ENCODE results near the gene USH1G.
A peak's percentile ranks its signal among the peaks of the same experiment; 100 is the strongest.

USH1G gene

GRCh38 chr17:74925242-74925641, 2.2 kb upstream of the USH1G start:
- no peak for TF ChIP-seq CTCF (IDR thresholded peaks at IDR 0.05; ENCODE audit: extremely low read depth, missing control alignments)
- no peak for DNase-seq (ENCODE audit: low spot score)

- DNase-seq (ENCODE audit: low spot score) = no peak
- no peak for TF ChIP-seq CTCF (IDR thresholded peaks at IDR 0.05; ENCODE audit: extremely low read depth, missing control alignments)
Measured at GRCh38 chr17:74924250-74924948, 1.3 kb upstream of the USH1G start, which contains the start of gene OTOP2. Gene OTOP2, plus strand, starts transcription at chr17:74924273. Its CDS starts 360 bp downstream, at chr17:74924633.

GRCh38 chr17:74923538-74924249, 639 bp upstream of the USH1G start:
- peak; percentile 84 for TF ChIP-seq CTCF (IDR thresholded peaks at IDR 0.05; ENCODE audit: extremely low read depth, missing control alignments)
- DNase-seq (ENCODE audit: low spot score) = peak; percentile 93

GRCh38 chr17:74922172-74922571, 883 bp downstream of the USH1G start:
- DNase-seq (ENCODE audit: low spot score) = no peak
- TF ChIP-seq CTCF (IDR thresholded peaks at IDR 0.05; ENCODE audit: extremely low read depth, missing control alignments) = no peak

- no peak for TF ChIP-seq CTCF (IDR thresholded peaks at IDR 0.05; ENCODE audit: extremely low read depth, missing control alignments)
- no peak for DNase-seq (ENCODE audit: low spot score)
Measured at GRCh38 chr17:74921769-74922168, 1.3 kb downstream of the USH1G start.

- DNase-seq (ENCODE audit: low spot score) = no peak
- TF ChIP-seq CTCF (IDR thresholded peaks at IDR 0.05; ENCODE audit: extremely low read depth, missing control alignments) = no peak
Measured at GRCh38 chr17:74921026-74921681, 1.9 kb downstream of the USH1G start.

GRCh38 chr17:74920642-74921025, 2.4 kb downstream of the USH1G start:
- DNase-seq (ENCODE audit: low spot score) = no peak

More at GRCh38 chr17:74920642-74921025, 2.4 kb downstream of the USH1G start:
- TF ChIP-seq CTCF (IDR thresholded peaks at IDR 0.05; ENCODE audit: extremely low read depth, missing control alignments) = no peak
